ENCODE measurements around the gene NRF1.

DNA sequence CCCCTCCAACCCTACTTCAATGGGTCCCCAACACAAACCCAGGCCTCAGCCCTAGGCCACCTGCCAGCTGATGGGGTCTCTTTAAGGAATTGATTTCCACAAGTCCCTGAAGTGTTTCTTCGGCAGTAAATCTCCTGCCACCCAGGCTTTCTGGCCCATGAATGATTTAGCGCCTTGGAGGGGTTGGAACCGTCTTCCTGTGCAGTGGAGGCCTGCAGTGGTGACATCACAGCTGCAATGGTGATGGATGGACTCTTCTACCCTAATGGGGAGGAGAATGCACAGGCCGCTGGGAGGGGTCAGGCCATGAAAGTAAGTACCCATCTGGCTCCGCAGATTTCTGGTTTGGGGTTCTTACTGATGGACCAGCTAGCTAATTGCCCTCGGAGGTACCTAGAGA lies 177.5 kb downstream of the NRF1 start:
- TF ChIP-seq, protein P1, sequence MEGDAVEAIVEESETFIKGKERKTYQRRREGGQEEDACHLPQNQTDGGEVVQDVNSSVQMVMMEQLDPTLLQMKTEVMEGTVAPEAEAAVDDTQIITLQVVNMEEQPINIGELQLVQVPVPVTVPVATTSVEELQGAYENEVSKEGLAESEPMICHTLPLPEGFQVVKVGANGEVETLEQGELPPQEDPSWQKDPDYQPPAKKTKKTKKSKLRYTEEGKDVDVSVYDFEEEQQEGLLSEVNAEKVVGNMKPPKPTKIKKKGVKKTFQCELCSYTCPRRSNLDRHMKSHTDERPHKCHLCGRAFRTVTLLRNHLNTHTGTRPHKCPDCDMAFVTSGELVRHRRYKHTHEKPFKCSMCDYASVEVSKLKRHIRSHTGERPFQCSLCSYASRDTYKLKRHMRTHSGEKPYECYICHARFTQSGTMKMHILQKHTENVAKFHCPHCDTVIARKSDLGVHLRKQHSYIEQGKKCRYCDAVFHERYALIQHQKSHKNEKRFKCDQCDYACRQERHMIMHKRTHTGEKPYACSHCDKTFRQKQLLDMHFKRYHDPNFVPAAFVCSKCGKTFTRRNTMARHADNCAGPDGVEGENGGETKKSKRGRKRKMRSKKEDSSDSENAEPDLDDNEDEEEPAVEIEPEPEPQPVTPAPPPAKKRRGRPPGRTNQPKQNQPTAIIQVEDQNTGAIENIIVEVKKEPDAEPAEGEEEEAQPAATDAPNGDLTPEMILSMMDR (IDR thresholded peaks at IDR 0.05) = no peak
- TF ChIP-seq POLR2A (IDR thresholded peaks at IDR 0.05) = no peak

All from adrenal gland (tissue), 5 donors.